AG04449 (cell line): Measurements from ENCODE around the gene PTTG2.

Source experiments
- CTCF ChIA-PET: fragments of 350-600 bp; formaldehyde crosslinking; extraction: SDS; loops from one replicate; lab custom pipeline; 2021; ENCODE audit warnings: antibody characterized with exemption; lab: Yijun Ruan, JAX
- POLR2A ChIA-PET: fragments of 400-600, 350-600 bp; formaldehyde crosslinking; extraction: SDS; loops from one replicate; lab custom pipeline; 2020; ENCODE audit warnings: antibody characterized with exemption, inconsistent platforms; lab: Yijun Ruan, JAX
- DNase-seq: peaks from one replicate; pipeline ENCODE4 v3.0.0-alpha.2; 2010; ENCODE audit warnings: low read depth, low spot score
- H3K4me3 ChIP-seq: 2 replicates; pipeline ENCODE4 v1.5.1; 2011; ENCODE audit warnings: low read depth, mild to moderate bottlenecking, control low read depth, low read length
- CTCF ChIP-seq: IDR thresholded peaks from one replicate; pipeline ENCODE4 v1.5.1; 2011; ENCODE audit warnings: mild to moderate bottlenecking, moderate library complexity, low read length, control low read depth, inconsistent platforms; ENCODE audit not compliant: insufficient read depth; ENCODE audit errors: missing control alignments

Gene PTTG2

DNA sequence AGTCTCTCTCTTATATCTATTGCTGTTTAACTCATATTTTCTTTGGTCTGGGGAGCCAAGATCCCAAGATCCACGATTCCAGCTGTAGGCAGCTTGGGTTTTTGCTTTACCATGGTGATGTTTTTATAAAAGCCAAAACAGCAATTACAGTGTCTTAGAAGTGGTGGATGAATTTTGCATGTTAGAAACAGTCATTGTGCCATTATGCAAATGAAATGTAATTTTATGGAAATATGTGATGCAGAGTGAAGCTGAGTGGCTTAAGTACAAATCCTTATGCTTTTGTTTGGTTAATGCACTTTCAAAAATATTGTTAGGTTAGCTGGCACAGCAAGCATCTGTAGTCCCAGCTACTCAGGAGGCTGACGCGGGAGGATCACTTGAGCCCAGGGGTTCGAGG, 32.8 kb upstream of the PTTG2 start:
- ChIA-PET POLR2A (no interaction called here), CTCF (no interaction called here)
- H3K4me3 ChIP-seq: no peak overlapping the region
- TF ChIP-seq CTCF: no peak
- no peak for DNase-seq

GRCh38 chr4:37928426-37929416, 31.5 kb upstream of the PTTG2 start:
- CTCF ChIA-PET: no interaction called here
- no peak overlapping the region for H3K4me3 ChIP-seq
- POLR2A ChIA-PET: no interaction called here
- TF ChIP-seq CTCF: no peak
- no peak for DNase-seq

DNA sequence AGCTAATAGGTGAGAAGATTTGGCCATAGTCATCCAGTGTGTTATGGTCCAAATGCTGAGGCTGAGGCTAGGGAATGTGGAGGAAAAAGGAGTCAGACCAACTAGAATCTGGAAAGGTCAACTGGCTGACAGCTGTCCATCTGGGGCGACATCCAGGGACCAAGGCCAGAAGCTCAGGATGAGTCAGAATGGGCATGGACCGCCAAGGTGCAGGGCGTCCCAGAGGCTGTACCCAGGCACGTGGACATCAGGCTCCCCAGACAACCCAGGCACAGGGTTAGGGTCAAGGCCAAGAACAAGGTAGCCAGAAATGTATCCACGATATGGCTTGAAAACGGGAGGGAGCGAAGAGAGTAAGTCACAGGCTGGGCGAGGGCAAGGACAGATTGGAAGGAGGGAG, 26.1 kb upstream of the PTTG2 start:
- POLR2A ChIA-PET: no interaction called here

GRCh38 chr4:37934609-37935008, 25.6 kb upstream of the PTTG2 start:
- no peak for DNase-seq
- ChIA-PET POLR2A (no interaction called here), CTCF (no interaction called here)
- no peak overlapping the region for H3K4me3 ChIP-seq
- TF ChIP-seq CTCF: no peak

More for the DNA sequence above, 26.1 kb upstream of the PTTG2 start:
- DNase-seq: no peak
- CTCF ChIA-PET: no interaction called here
- H3K4me3 ChIP-seq: no peak overlapping the region
- no peak for TF ChIP-seq CTCF

- no peak overlapping the region for H3K4me3 ChIP-seq
- no peak for TF ChIP-seq CTCF
- DNase-seq: no peak
- POLR2A ChIA-PET: no interaction called here
- CTCF ChIA-PET: no interaction called here
Observed at GRCh38 chr4:37935026-37935425, 25.2 kb upstream of the PTTG2 start.

DNA sequence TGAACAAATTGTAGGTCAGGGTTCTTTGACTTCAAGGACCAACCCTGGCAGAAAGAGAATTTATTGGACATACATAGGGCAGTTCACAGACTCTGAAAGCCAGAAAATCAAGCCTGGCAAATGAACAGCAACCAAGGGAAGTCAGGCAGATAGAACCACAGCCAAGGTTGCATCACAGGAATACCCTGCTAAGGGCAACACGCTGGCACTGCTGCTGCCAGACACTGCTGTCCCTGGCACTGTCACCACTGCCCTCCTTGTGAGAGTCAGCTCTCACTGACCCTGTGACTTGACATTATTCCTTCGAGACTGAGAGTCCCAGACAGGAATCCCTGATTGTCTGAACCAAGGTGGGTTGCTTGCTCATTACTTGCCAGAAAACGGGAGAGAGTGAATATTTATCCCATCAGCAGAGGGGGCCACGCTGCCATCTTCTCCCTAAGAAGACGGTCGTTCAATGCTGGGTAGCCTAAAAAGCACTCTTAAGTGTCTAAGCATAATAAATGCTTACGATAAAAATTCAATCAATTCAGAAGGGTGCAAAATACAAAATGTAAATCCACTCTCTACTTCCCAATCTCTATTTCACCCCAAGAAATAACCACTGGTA, 23.2 kb upstream of the PTTG2 start:
- TF ChIP-seq CTCF: no peak
- DNase-seq: no peak
- no peak overlapping the region for H3K4me3 ChIP-seq
- ChIA-PET POLR2A (no interaction called here), CTCF (no interaction called here)
